Fibroblast of skin of scalp (primary cell): ENCODE data around the gene BACH2.
"Not testable (repeated sequence)": the region's sequence is repeated elsewhere in the genome, so short reads cannot be mapped to it uniquely, and the experiment has no call there.

Experiments
- DNase-seq: peaks from one replicate; pipeline ENCODE4 v3.0.0-alpha.2; 2013

The BACH2 gene

DNA sequence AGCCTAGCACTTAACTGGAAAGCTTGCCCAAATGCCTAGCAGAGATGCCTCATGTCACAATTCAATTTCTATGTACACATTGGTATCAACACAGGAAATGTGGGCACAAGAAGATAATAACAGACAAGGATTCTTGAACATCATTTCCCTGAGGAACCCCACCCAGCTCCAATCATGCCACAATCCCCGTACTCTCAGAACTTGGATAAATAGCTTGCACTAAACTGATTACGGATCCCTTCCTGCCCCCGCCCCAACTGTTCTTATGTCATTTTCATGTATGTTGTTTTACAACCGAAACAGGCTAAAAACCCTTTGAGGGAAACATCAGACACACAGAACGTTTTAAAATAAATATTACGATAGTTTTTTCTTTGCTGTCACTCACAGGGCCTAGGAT lies 87.1 kb downstream of the BACH2 start:
- DNase-seq, result no peak

GRCh38 chr6:90208690-90209089 lies 88.0 kb downstream of the BACH2 start:
- DNase-seq, result not testable (repeated sequence)

GRCh38 chr6:90204327-90205056 lies 92.2 kb downstream of the BACH2 start:
- DNase-seq, result no peak

GRCh38 chr6:90203672-90204071 lies 93.0 kb downstream of the BACH2 start:
- DNase-seq, result no peak

DNA sequence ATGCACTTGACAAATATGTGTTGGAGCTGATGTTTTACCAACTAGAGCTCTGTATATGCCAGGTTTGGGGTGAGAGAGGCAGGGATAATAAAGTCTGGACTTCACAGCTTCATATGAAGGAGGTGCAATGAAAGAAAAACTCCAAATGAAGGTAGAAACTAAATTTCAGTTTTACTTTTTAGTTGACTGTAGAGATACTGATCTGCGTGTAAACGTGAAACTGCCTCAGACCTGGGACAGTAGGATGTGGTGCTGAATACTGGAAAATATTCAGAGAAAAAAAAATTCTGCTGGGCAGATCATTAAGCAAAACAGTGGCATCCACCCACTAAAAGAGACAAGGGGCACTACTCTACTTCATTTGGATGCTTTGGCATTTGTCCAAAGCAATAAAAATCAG lies 94.5 kb downstream of the BACH2 start:
- no peak for DNase-seq

DNA sequence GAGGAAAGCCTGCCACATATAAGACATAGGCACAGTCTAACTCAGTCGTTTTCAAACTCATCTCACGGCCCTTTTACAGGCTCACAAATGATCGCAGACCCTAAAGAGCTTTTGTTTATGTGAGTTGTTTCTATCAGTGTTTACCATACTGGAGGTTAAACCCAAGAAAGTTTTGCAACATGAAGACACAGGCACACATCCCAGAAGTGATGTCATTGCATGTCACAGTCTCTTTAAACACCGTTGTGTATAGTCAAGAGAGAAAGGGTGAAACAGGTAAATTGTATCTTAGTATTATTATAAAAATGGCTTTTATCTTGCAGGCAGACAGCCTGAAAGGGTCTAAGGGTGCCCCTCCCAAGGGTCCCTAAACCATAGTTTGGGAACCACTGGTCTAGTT lies 96.7 kb downstream of the BACH2 start:
- DNase-seq, result no peak

GRCh38 chr6:90198758-90199425 lies 97.8 kb downstream of the BACH2 start:
- no peak for DNase-seq

DNA sequence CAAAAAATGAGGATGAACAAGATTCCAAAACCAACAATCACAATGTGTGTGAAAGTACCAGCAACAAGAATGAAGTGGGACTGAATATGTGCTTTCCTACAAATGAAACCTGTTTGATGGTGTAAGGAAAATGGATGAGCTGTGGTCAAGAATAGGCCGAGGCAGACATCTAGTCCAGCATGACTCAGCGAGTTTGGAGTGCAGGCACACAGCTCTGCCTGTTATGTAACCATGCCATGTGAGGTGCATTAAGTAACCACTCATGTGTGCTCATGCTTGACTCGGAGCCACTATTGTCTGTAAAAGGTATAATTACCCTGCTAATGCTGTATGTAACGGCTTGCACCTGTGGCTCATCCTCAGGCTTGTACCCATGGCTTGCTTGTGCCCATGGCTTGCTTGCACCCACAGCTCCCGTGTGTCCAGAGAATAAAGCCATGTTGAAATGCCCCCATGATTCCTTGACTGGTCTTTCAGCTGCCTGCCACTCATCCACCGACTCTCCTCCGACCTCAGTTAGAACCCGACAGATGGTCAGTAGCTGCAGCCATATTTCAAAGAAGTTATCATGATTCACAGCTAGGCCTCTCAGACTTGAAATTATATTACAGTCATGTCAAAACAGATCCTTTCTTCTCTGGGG lies 98.7 kb downstream of the BACH2 start:
- peak; percentile 27 for DNase-seq

- no peak for DNase-seq
Measured at GRCh38 chr6:90195094-90195829, 101.4 kb downstream of the BACH2 start.

- DNase-seq, result peak; percentile 81
Measured at GRCh38 chr6:90194371-90194841, 102.2 kb downstream of the BACH2 start.

DNA sequence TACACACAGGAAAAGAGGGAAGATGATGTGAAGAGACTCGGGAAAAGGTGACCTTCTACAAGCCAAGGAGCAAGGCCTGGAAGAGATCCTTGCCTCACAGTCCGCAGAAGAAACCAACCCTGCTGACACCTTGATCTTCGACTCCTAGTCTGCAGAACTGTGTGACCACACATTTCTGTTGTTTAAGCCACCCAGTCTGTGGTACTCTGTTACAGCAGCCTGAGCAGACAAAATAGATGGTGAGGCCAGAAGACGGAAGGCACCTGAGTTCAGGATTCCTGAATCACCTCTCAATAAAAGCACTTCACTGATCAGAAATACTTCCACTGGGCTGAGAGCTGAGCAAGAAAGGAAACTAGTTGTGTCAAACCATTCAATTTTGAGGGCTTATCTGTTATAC lies 103.3 kb downstream of the BACH2 start:
- no peak for DNase-seq

DNA sequence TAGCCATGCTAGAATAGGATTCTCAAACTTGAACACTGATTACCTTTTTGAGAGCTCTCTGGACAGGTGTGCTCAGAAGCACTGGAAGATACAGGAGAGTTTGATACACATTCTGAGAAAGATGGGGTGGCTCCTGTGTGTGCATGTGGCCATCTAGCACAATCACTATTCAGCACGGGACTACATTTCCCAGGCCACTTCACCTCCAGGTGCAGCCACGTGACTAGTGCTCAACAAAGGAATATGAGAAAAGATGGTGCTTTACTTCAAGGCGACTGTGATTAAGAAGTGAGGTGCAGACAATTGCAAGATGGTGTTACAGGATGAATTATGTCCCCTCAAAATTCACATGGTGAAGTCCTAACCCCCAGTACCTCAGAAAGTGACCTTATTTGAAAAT lies 103.8 kb downstream of the BACH2 start:
- DNase-seq, result no peak

DNA sequence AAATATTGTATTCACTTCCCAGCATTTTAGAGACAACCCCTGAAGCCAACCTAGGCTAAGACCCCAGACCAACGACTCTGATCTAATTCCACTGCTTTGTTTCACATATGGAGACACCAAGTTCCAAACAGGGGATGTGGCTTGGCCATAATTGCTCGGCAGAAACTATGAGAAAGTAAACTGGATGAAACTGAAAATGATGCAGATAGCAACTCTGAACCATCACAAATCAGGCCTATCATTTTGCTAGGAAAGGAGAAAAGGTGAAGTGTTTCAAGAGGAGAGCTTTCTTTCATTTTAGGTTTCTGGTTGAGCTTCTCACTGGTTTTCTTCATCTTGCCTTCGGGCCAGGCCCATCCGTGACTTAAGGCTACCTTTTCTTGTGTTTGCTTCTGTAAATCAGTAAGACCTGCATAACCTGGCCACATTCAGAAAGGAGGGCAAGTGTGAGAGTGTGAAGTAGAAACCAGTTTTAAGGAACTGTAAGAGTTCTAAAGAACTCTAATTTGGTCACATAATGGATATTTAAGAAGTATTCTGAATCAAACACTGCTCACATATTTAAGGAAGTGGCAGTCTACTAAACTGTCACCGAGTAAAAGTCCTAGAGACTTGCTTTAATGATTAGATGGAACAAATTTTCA lies 105.8 kb downstream of the BACH2 start:
- DNase-seq, result no peak

- peak; percentile 77 for DNase-seq
Measured at GRCh38 chr6:90190131-90190530, 106.5 kb downstream of the BACH2 start.

DNA sequence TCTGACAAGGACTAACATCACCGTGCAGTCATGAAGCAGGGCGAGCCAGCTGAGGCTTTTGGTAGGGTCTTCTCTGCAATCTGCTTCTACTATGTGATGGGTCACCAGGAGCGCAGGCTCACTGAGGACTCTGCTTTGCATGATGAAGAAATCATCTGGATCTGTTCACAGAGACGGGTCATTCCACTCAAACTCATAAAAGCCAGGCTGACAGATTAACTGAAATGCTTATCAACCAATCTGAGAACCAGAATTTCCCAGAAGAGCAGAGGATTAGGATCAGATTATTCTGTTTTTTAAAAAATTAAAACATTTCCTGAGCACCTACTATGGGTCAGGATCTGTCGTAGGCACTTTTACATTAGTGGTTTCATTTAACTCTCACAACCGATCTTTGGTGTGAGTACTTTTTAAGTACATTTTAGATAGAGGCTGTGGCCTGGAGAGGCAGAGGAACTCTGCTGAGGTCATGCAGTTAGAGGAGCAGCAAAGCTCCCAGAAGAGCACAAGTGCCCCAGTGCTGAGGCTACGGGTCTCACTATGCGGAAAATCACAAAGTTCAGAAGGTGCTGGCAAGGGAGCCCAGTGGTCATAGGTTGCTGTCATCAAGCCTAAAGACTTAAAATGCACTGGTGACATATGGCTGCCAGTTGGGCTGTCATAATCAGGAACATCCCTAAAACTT lies 109.1 kb downstream of the BACH2 start:
- no peak for DNase-seq

- no peak for DNase-seq
Measured at GRCh38 chr6:90186637-90187371, 109.8 kb downstream of the BACH2 start.

GRCh38 chr6:90186026-90186425 lies 110.6 kb downstream of the BACH2 start:
- peak; percentile 25 for DNase-seq

DNA sequence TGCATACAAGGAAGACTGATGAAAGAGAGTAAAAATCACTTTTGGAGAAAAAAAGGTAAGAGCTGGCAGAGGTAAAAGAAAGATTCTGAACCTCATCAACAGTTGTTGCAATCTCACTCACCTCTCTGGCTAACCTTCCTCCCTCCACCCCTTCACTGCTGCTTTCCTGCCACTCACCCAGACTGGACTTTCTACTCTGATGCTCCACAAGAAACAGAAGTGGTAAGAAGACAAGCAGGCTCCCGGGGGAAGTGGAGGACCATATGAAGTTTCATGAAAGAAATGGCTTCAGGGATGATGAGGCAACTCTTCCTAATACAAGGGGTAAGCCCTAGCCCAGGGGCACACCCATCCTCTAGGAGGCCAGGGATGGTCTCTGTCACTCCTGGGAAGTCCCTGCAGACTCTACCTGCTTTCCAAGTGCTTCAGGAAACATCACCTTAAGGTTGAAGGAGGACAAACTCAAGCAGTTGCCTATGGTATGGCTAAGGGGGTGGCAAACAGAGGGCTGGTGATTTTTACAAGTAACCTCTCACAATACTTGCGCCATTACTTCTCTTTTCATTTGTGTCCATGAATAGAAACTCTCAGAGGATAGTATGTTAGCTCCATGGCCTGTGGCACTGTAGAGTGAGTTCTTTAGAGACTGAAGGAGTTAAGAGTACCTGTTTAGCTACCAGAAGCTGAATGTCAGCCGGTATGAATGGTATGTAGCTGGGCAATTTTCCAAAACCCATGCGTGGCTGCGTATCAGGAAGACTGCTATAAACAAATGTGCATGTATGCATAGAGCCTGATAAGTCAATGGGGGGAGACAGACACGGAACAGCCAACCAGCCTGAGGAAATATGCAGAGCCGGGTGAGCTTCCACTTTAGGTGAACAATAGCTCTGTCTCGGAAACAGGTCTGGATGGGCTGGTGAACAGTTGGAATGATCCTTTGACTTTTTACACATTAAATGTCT lies 112.0 kb downstream of the BACH2 start:
- DNase-seq, result peak; percentile 41

- no peak for DNase-seq
Measured at GRCh38 chr6:90183587-90184333, 112.9 kb downstream of the BACH2 start.
